ENCODE results near the gene RAB3GAP2.

- no peak for TF ChIP-seq EZH2 (IDR thresholded peaks at IDR 0.05; ENCODE audit: borderline replicate concordance, insufficient read depth, low read depth, low read length, poor library complexity, severe bottlenecking)
- TF ChIP-seq, protein P1, sequence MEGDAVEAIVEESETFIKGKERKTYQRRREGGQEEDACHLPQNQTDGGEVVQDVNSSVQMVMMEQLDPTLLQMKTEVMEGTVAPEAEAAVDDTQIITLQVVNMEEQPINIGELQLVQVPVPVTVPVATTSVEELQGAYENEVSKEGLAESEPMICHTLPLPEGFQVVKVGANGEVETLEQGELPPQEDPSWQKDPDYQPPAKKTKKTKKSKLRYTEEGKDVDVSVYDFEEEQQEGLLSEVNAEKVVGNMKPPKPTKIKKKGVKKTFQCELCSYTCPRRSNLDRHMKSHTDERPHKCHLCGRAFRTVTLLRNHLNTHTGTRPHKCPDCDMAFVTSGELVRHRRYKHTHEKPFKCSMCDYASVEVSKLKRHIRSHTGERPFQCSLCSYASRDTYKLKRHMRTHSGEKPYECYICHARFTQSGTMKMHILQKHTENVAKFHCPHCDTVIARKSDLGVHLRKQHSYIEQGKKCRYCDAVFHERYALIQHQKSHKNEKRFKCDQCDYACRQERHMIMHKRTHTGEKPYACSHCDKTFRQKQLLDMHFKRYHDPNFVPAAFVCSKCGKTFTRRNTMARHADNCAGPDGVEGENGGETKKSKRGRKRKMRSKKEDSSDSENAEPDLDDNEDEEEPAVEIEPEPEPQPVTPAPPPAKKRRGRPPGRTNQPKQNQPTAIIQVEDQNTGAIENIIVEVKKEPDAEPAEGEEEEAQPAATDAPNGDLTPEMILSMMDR (IDR thresholded peaks at IDR 0.05) = no peak
These were observed 38.3 kb downstream of the RAB3GAP2 start for GRCh38 chr1:220233927-220234326.

All from B cell (primary cell).